ENCODE results near the gene KLF15. TPM values are rescaled to one million over a fixed set of nuclear protein-coding genes. Genes with fewer than 3 reads are reported as not detected.
A peak's percentile ranks its signal among the peaks of the same experiment; 100 is the strongest.

The KLF15 gene
- total RNA-seq, 1 donor from 2014 or later, result not detected

GRCh38 chr3:126361211-126361610 is 4.0 kb upstream of the KLF15 start:
- DNase-seq (ENCODE audit: low read depth), result no peak
- H3K4me3 ChIP-seq (ENCODE audit: low read depth, low read length), result no peak overlapping the region
- TF ChIP-seq, protein P1, sequence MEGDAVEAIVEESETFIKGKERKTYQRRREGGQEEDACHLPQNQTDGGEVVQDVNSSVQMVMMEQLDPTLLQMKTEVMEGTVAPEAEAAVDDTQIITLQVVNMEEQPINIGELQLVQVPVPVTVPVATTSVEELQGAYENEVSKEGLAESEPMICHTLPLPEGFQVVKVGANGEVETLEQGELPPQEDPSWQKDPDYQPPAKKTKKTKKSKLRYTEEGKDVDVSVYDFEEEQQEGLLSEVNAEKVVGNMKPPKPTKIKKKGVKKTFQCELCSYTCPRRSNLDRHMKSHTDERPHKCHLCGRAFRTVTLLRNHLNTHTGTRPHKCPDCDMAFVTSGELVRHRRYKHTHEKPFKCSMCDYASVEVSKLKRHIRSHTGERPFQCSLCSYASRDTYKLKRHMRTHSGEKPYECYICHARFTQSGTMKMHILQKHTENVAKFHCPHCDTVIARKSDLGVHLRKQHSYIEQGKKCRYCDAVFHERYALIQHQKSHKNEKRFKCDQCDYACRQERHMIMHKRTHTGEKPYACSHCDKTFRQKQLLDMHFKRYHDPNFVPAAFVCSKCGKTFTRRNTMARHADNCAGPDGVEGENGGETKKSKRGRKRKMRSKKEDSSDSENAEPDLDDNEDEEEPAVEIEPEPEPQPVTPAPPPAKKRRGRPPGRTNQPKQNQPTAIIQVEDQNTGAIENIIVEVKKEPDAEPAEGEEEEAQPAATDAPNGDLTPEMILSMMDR (conservative IDR thresholded peaks at IDR 0.05; ENCODE audit: low read depth, low read length), result no peak

DNA sequence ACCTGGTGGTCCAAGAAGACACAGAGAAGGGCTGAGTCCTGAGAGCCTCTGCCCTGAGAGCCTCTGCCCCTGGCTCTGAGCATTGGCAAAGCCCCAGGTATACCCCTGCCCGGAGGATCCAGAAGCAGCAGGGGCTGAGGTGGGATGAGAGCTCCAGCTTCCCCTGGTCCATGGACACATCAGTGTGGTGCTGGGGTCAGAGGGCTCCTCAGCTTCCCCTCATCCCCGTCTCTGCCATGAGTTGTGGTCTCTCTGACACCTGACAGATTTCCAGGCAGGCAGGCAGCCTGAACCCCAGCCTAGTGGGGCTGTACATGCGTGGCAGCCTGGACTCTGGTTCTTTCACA is 3.5 kb upstream of the KLF15 start:
- no peak overlapping the region for H3K4me3 ChIP-seq (ENCODE audit: low read depth, low read length)
- TF ChIP-seq, protein P1 (conservative IDR thresholded peaks at IDR 0.05; ENCODE audit: low read depth, low read length), result no peak
- DNase-seq (ENCODE audit: low read depth), result no peak

DNA sequence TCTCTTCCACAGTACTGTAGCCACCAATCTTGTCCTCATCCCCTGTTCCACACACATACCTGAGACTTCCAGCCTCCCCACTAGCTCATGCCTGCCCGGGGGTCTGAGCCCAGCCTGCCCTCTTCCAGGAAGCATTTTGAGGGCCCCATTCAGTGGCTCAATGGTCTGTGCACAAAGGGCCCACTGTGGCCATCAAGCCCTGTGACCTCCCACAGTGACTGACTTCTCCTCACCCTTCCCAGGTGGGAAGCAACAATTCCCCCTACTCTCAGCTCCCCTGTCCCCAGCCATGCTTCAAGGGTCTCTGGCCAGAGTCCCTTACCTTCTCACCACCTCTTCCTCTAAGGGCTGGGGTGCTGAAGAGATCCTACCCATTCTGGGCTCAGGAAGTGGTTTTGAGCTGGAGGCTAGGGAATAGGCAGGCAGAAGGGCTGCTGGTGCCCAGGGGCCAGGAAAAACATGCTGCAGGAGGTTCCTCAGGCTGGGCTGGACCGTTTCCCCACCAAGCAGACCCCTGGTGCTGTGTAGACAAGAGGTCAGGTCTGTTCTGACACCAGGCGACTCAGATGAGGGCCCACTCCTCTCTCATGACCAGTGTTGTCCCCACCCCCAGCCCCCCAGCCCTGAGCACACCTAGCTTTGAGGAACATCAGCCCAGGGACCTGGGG is 3.0 kb upstream of the KLF15 start:
- no peak for DNase-seq (ENCODE audit: low read depth)
- TF ChIP-seq, protein P1 (conservative IDR thresholded peaks at IDR 0.05; ENCODE audit: low read depth, low read length), result no peak
- H3K4me3 ChIP-seq (ENCODE audit: low read depth, low read length), result no peak overlapping the region

DNA sequence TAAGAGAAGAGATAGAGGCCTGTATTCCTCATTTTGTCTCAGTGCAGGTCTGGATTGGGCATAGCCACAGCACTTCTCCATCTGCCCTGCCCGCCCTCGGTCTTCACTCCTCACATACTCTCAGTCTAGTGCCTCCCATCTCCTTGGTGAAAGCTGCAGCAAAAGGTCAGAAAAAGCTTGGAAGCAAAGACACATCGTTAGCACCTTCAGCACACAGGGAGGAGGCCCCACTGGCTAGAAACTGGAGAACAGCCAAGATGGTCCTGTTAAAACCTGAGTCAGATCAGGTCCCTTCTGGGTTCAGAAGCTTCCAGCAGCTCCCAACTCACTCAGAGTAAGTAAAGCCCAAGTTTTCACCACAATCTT is 1.6 kb upstream of the KLF15 start:
- TF ChIP-seq, protein P1 (conservative IDR thresholded peaks at IDR 0.05; ENCODE audit: low read depth, low read length), result no peak
- DNase-seq (ENCODE audit: low read depth), result no peak
- no peak overlapping the region for H3K4me3 ChIP-seq (ENCODE audit: low read depth, low read length)

GRCh38 chr3:126358038-126358815 is 1.0 kb upstream of the KLF15 start:
- DNase-seq (ENCODE audit: low read depth), result no peak
- H3K4me3 ChIP-seq (ENCODE audit: low read depth, low read length), result peak overlapping the region; percentile 63
- TF ChIP-seq, protein P1 (conservative IDR thresholded peaks at IDR 0.05; ENCODE audit: low read depth, low read length), result no peak

DNA sequence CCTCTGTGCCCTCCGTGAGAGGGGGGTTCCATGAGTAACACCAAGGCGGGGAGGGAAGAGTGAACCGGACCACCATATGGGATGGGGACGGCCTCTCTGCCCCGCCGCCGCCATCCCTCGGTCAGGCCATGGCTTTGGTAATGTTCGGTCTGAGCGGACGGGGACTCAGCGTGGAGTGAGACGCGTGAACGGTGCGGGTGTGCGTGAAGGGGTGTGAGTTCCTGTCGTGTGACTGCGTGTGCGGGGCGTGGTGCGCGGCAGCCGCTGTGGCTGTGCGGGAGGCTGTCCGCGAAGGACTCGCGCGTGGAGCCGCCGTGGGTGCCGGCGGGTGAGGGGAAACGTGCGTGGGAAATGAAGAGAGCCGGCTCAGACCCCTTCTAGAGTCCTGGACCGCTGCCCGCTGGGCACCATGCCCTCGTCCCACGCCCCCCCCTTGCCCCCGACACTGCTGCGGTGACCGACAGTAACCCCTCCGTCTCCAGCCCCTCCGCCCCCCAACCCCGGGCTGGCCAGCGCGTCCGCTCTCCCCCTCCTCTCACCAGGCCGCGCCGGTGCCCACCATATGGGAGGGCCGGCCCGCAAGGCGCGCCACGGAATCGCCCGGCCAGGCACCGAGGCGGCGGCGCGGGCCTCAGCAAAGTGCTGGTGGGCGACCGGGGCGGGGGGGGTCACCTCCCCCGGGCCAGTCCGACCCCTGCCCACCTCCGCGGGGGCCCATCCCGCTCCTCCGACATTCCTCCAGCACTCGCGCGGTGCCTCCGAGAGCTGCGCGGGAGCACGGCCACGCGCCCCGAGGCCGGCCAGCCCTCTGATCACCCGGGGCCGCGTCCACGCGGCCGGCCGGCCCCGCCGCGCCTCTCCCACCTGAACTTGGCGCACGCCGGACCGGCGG is 589 bp downstream of the KLF15 start:
- peak overlapping the region; percentile 62 for H3K4me3 ChIP-seq (ENCODE audit: low read depth, low read length)
- no peak for DNase-seq (ENCODE audit: low read depth)
- TF ChIP-seq, protein P1 (conservative IDR thresholded peaks at IDR 0.05; ENCODE audit: low read depth, low read length), result no peak

All from epithelial cell of proximal tubule (primary cell).